ENCODE data around the gene C17orf113.

- TF ChIP-seq CTCF (conservative IDR thresholded peaks at IDR 0.05; ENCODE audit: low read depth, low read length) (no peak), EZH2 (IDR thresholded peaks at IDR 0.05; ENCODE audit: low read length, unreplicated experiment) (no peak)
Observed at GRCh38 chr17:42087736-42088705, 37.6 kb upstream of the C17orf113 start.
